BJ (cell line): ENCODE measurements around the gene STRIP1. TPM values are rescaled to one million over a fixed set of nuclear protein-coding genes. Genes with fewer than 3 reads are reported as not detected.

ENCODE experiments used
- CTCF ChIA-PET: fragments of 350-600 bp; formaldehyde crosslinking; extraction: SDS; loops from one replicate; lab custom pipeline; 2021; ENCODE audit warnings: antibody characterized with exemption, inconsistent platforms; lab: Yijun Ruan, JAX
- POLR2A ChIA-PET: fragments of 300-600 bp; sonication (Branson Sonifier 250); formaldehyde crosslinking; extraction: SDS; loops from one replicate; lab custom pipeline; 2021; ENCODE audit warnings: antibody characterized with exemption; lab: Charles Lee
- DNase-seq: peaks from one replicate; pipeline ENCODE4 v3.0.0-alpha.2; 2011; ENCODE audit warnings: low read depth
- H3K27me3 ChIP-seq: 2 replicates; pipeline ENCODE4 v1.6.0; 2011; ENCODE audit warnings: low read length; ENCODE audit not compliant: control insufficient read depth, insufficient read depth
- H3K36me3 ChIP-seq: 2 replicates; pipeline ENCODE4 v1.5.1; 2011; ENCODE audit warnings: low read length; ENCODE audit not compliant: control insufficient read depth, insufficient read depth
- H3K4me3 ChIP-seq: 2 replicates; pipeline ENCODE4 v1.5.1; 2011; ENCODE audit warnings: low read depth, mild to moderate bottlenecking, control low read depth, low read length
- CTCF ChIP-seq: IDR thresholded peaks from 2 replicates; pipeline ENCODE4 v1.5.1; 2011; ENCODE audit warnings: low read depth, mild to moderate bottlenecking, control low read depth, inconsistent platforms, low read length, moderate library complexity; ENCODE audit not compliant: insufficient read depth
- polyA plus RNA-seq: library from polyadenylated mRNA; depleted of rRNA; stranded (reverse); fragments of >200 nt; gene quantifications from 2 replicates; pipeline ENCODE4 v1.2.3, GENCODE V29; 2011

Gene STRIP1
- polyA plus RNA-seq, 1 experiment = 46.2 TPM

GRCh38 chr1:110089561-110090275, 55.3 kb downstream of the STRIP1 start:
- H3K4me3 ChIP-seq = no peak overlapping the region
- ChIA-PET CTCF (interaction anchor here (1.2 to 16.1 kb wide), 6 partner anchors 12 to 60 kb away, joined by 3 to 246 read pairs (median 23); no protein-coding TSS in a partner anchor), POLR2A (no interaction called here)
- no peak for DNase-seq
- H3K27me3 ChIP-seq = no peaks in the 10 kb centered on the region; the same call in 1 of the 2 replicates
- TF ChIP-seq CTCF = no peak
- no peaks in the 10 kb centered on the region; the same call in 1 of the 2 replicates for H3K36me3 ChIP-seq

- Histone ChIP-seq H3K36me3 (no peaks in the 10 kb centered on the region; the same call in 1 of the 2 replicates), H3K4me3 (no peak overlapping the region), H3K27me3 (no peaks in the 10 kb centered on the region; the same call in none of the 2 replicates)
- ChIA-PET CTCF (interaction anchor here (0.6 to 16.1 kb wide), 15 partner anchors 9 to 440 kb away, joined by 3 to 246 read pairs (median 5); partner anchors contain the start of gene UBL4B), POLR2A (no interaction called here)
- no peak for TF ChIP-seq CTCF
- DNase-seq = no peak
Observed at GRCh38 chr1:110091381-110091780, 57.0 kb downstream of the STRIP1 start.

- Histone ChIP-seq H3K36me3 (no peaks in the 10 kb centered on the region; the same call in 1 of the 2 replicates), H3K4me3 (no peak overlapping the region), H3K27me3 (no peaks in the 10 kb centered on the region; the same call in none of the 2 replicates)
- no peak for TF ChIP-seq CTCF
- CTCF ChIA-PET = interaction anchor here (0.5 to 16.1 kb wide), 14 partner anchors 9 to 440 kb away, joined by 3 to 246 read pairs (median 5); partner anchors contain the start of gene UBL4B
- POLR2A ChIA-PET = no interaction called here
- no peak for DNase-seq
Observed at GRCh38 chr1:110091791-110092190, 57.4 kb downstream of the STRIP1 start.

GRCh38 chr1:110092991-110093390, 58.6 kb downstream of the STRIP1 start:
- H3K4me3 ChIP-seq = no peak overlapping the region
- ChIA-PET CTCF (interaction anchor here (2.7 to 16.1 kb wide), 4 partner anchors 10 to 39 kb away, joined by 17 to 246 read pairs (median 64); no protein-coding TSS in a partner anchor), POLR2A (no interaction called here)
- no peak for TF ChIP-seq CTCF
- no peaks in the 10 kb centered on the region; the same call in none of the 2 replicates for H3K27me3 ChIP-seq
- no peak for DNase-seq
- no peaks in the 10 kb centered on the region; the same call in 1 of the 2 replicates for H3K36me3 ChIP-seq

GRCh38 chr1:110094931-110095654, 60.7 kb downstream of the STRIP1 start:
- CTCF ChIA-PET = interaction anchor here (14.8 to 16.1 kb wide), 2 partner anchors 8 to 40 kb away, joined by 246 to 345 read pairs; no protein-coding TSS in a partner anchor
- H3K27me3 ChIP-seq = no peaks in the 10 kb centered on the region; the same call in none of the 2 replicates
- no peak for TF ChIP-seq CTCF
- POLR2A ChIA-PET = no interaction called here
- H3K4me3 ChIP-seq = no peak overlapping the region
- DNase-seq = no peak
- no peaks in the 10 kb centered on the region for H3K36me3 ChIP-seq
